Activated CD4-positive, alpha-beta T cell treated with anti-CD3 and anti-CD28 coated beads, Interleukin-2, amount 10 ng/mL, durations not matched to agents 7 days and 5 days (primary cell): ENCODE results near the gene ACAT2. TPM values are rescaled to one million over a fixed set of nuclear protein-coding genes. Genes with fewer than 3 reads are reported as not detected.
"Not testable (repeated sequence)": the region's sequence is repeated elsewhere in the genome, so short reads cannot be mapped to it uniquely, and the experiment has no call there.

Source experiments
- CTCF ChIA-PET: fragments of 350-600 bp; sonication (Branson Sonifier 250); formaldehyde crosslinking; loops from one replicate; lab custom pipeline; 2021; ENCODE audit warnings: antibody characterized with exemption; lab: Charles Lee
- POLR2A ChIA-PET: fragments of 350-600 bp; sonication (Branson Sonifier 250); formaldehyde crosslinking; loops from one replicate; lab custom pipeline; 2021; ENCODE audit warnings: antibody characterized with exemption; lab: Charles Lee
- DNase-seq: peaks from one replicate; pipeline ENCODE4 v3.0.0-alpha.2; 2020
- H3K27ac Mint-ChIP-seq: one replicate; pipeline ENCODE4 v1.8.0; 2021; ENCODE audit warnings: mild to moderate bottlenecking, moderate library complexity, mixed read lengths
- H3K27me3 Mint-ChIP-seq: one replicate; pipeline ENCODE4 v1.8.0; 2021; ENCODE audit warnings: mixed read lengths
- H3K36me3 Mint-ChIP-seq: one replicate; pipeline ENCODE4 v1.8.0; 2021; ENCODE audit warnings: low read depth, mixed read lengths
- H3K4me1 Mint-ChIP-seq: one replicate; pipeline ENCODE4 v1.8.0; 2021; ENCODE audit warnings: mixed read lengths
- H3K4me3 Mint-ChIP-seq: one replicate; pipeline ENCODE4 v1.8.0; 2021; ENCODE audit warnings: mild to moderate bottlenecking, moderate library complexity, mixed read lengths
- H3K9me3 Mint-ChIP-seq: one replicate; pipeline ENCODE4 v1.8.0; 2021; ENCODE audit warnings: mixed read lengths
- total RNA-seq, 2 experiments: library from RNA; stranded (reverse); gene quantifications; one replicate each; pipeline ENCODE4 v1.2.3, GENCODE V29; 2021

ACAT2 gene
- total RNA-seq, 2 experiments from 2014 or later = 58.4 to 65.8 TPM

DNA sequence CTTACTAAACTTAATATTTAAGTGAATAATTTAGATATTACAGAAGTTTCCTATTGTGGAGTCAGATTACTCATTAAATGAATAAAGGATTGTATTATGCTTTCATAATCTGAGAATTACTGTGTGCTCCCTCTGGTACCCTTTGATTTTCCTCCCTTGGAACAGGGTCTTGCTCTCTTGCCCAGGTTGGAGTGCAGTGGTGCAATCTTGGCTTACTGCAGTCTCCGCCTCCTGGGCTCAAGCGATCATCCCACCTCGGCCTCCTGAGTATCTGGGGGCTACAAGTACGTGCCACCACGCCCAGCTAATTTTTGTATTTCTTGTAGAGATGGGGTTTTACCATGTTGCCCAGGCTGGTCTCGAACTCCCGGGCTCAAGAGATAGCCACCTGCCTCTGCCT lies 24.9 kb upstream of the ACAT2 start:
- no peak for DNase-seq
- H3K4me3 Mint-ChIP-seq = no peak overlapping the region
- ChIA-PET POLR2A (no interaction called here), CTCF (interaction anchor here (1.5 kb wide), 1 partner anchor 17 kb away, joined by 3 read pairs; no protein-coding TSS in a partner anchor)
- H3K27ac Mint-ChIP-seq = no peak overlapping the region
- no peaks in the 10 kb centered on the region for H3K27me3 Mint-ChIP-seq
- H3K9me3 Mint-ChIP-seq = no peaks in the 10 kb centered on the region
- H3K4me1 Mint-ChIP-seq = peaks cover 31% of the 10 kb centered on the region
- H3K36me3 Mint-ChIP-seq = peaks cover 19% of the 10 kb centered on the region

DNA sequence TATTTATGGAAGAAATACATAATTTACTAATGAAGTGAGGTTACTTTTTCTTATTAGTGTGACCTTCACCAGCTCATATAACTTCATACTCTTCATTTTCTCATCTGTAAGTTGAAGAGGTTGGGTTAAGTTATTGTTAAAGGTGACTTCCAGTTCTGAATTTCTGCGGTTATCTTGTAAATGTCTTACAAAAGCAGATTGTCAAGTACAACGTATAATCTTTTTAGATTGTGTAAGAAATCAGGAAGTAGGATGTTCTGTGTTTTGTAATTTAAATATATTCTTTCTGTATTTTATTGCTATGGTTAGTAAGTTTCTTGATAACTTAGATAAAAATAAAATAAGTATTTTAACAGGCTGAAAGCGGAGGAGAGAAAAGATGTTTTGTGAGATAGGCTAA lies 22.5 kb upstream of the ACAT2 start:
- H3K27me3 Mint-ChIP-seq = no peaks in the 10 kb centered on the region
- ChIA-PET POLR2A (no interaction called here), CTCF (no interaction called here)
- H3K36me3 Mint-ChIP-seq = peaks cover 30% of the 10 kb centered on the region
- peaks cover 21% of the 10 kb centered on the region for H3K4me1 Mint-ChIP-seq
- no peak for DNase-seq
- no peak overlapping the region for H3K4me3 Mint-ChIP-seq
- no peak overlapping the region for H3K27ac Mint-ChIP-seq
- no peaks in the 10 kb centered on the region for H3K9me3 Mint-ChIP-seq

GRCh38 chr6:159742165-159742564 lies 19.7 kb upstream of the ACAT2 start:
- peaks cover 20% of the 10 kb centered on the region for H3K4me1 Mint-ChIP-seq
- no peaks in the 10 kb centered on the region for H3K9me3 Mint-ChIP-seq
- DNase-seq = no peak
- H3K36me3 Mint-ChIP-seq = peaks cover 45% of the 10 kb centered on the region
- no peak overlapping the region for H3K4me3 Mint-ChIP-seq
- POLR2A ChIA-PET = no interaction called here
- CTCF ChIA-PET = no interaction called here
- H3K27me3 Mint-ChIP-seq = no peaks in the 10 kb centered on the region
- H3K27ac Mint-ChIP-seq = no peak overlapping the region

GRCh38 chr6:159745081-159745480 lies 16.8 kb upstream of the ACAT2 start:
- H3K27ac Mint-ChIP-seq = no peak overlapping the region
- DNase-seq = no peak
- no peaks in the 10 kb centered on the region for H3K9me3 Mint-ChIP-seq
- no peak overlapping the region for H3K4me3 Mint-ChIP-seq
- CTCF ChIA-PET = no interaction called here
- no peaks in the 10 kb centered on the region for H3K27me3 Mint-ChIP-seq
- H3K36me3 Mint-ChIP-seq = peaks cover 67% of the 10 kb centered on the region
- H3K4me1 Mint-ChIP-seq = peaks cover 9% of the 10 kb centered on the region
- POLR2A ChIA-PET = no interaction called here

DNA sequence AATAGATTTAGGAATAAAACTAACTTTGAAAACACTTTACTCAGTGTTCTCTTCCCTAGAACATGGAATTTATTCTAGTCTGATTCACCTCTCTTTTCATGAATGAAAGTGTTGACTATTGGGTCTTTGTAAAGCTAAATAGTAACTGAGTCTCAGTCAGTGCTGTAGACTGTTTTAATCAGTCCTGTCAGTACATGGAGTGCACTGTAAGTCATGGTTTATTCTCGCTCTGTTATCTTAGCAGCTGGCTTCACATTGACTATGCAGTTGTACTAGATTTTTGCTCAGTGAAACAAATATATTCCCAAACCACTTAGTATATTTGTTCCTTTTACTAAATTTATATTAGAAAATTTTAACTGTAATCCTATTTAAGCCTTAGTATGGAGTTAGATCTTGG lies 15.1 kb upstream of the ACAT2 start:
- ChIA-PET POLR2A (no interaction called here), CTCF (interaction anchor here (1.1 kb wide), 1 partner anchor 16 kb away, joined by 4 read pairs; no protein-coding TSS in a partner anchor)
- no peaks in the 10 kb centered on the region for H3K27me3 Mint-ChIP-seq
- H3K4me1 Mint-ChIP-seq = peaks cover 3% of the 10 kb centered on the region
- DNase-seq = no peak
- H3K27ac Mint-ChIP-seq = no peak overlapping the region
- no peaks in the 10 kb centered on the region for H3K9me3 Mint-ChIP-seq
- H3K4me3 Mint-ChIP-seq = no peak overlapping the region
- peaks cover 61% of the 10 kb centered on the region for H3K36me3 Mint-ChIP-seq

DNA sequence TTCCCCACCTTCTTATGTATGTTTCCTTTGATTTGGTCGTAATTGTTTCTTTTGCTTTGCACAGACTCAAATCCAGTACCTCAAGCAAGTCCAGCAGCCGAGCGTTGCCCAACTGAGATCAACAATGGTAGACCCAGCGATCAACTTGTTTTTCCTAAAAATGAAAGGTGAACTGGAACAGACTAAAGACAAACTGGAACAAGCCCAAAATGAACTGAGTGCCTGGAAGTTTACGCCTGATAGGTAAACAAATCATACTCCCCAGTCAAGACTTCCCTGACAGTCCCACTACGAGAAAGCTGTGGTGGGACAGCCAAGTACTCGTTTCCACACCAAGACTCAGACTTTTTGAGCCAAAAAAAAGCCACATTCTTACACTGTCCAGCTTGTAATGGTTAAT lies 13.7 kb upstream of the ACAT2 start:
- H3K4me1 Mint-ChIP-seq, H3K27me3 Mint-ChIP-seq, H3K9me3 Mint-ChIP-seq, CTCF ChIA-PET, H3K27ac Mint-ChIP-seq, H3K4me3 Mint-ChIP-seq, DNase-seq: not testable (repeated sequence)
- POLR2A ChIA-PET = interaction anchor here (0.6 kb wide), 1 partner anchor 33 kb away, joined by 3 read pairs; no protein-coding TSS in a partner anchor
- peaks cover 57% of the 10 kb centered on the region for H3K36me3 Mint-ChIP-seq

- no peak for DNase-seq
- Mint-ChIP-seq H3K27me3 (no peaks in the 10 kb centered on the region), H3K4me3 (no peak overlapping the region), H3K36me3 (peaks cover 56% of the 10 kb centered on the region), H3K27ac (no peak overlapping the region), H3K9me3 (no peaks in the 10 kb centered on the region), H3K4me1 (no peaks in the 10 kb centered on the region)
- CTCF ChIA-PET = interaction anchor here (0.7 kb wide), 1 partner anchor 14 kb away, joined by 3 read pairs; no protein-coding TSS in a partner anchor
- POLR2A ChIA-PET = no interaction called here
Observed at GRCh38 chr6:159751448-159751847, 10.4 kb upstream of the ACAT2 start.

DNA sequence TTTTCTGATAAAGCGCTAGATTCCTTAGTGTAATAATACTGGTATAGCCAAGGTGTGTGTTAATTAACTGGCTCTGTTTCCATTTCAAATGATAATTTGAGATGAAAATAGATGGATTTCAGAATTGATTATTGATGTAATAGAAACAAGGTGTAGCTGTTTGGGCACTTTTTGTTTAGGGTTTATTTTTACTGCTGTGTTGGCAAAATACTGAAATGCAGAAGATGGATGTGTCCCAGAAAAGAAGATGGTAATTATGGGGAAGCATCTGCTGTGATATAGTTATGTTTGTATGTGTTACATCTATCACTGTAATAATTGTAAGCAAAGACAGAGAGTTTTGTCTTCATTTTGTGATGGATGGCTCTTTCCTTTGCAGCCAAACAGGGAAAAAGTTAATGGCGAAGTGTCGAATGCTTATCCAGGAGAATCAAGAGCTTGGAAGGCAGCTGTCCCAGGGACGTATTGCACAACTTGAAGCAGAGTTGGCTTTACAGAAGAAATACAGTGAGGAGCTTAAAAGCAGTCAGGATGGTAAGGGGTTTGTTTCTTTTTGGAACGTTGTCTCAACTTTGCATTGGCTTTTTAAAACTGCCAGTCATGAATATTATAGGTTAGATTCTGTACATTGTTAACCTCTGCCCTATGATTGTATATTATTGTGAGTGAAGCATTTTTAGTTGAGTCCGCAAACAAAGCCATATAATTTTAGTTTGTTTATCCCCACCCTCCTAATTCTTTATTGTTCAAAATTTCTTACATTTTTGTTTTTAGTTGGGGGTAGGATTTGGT lies 8.6 kb upstream of the ACAT2 start:
- Mint-ChIP-seq H3K9me3 (no peaks in the 10 kb centered on the region), H3K27ac (peak overlapping the region; percentile 9), H3K4me1 (peaks cover 2% of the 10 kb centered on the region), H3K27me3 (no peaks in the 10 kb centered on the region), H3K4me3 (no peak overlapping the region), H3K36me3 (peaks cover 65% of the 10 kb centered on the region)
- ChIA-PET POLR2A (no interaction called here), CTCF (interaction anchor here (0.6 to 1.4 kb wide), 2 partner anchors 11 to 141 kb away, joined by 4 read pairs; no protein-coding TSS in a partner anchor)
- DNase-seq = no peak

DNA sequence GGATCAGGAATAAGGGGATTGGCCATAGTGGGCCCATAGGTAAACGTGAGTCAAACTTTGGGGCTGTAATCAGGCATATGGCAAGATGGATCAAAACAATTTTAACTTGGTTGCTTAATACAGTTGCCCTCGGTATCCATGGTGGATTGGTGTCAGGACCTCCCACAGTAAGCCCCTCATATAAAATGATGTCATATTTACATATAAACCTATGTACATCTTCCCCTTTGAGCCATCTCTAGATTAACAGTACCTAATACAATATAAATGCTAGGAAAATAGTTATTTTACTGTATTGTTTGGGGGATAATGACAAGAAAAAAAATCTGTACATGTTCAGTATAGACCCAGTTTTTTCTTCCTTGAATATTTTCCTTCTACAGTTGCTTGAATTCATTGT lies 7.4 kb upstream of the ACAT2 start:
- no peak overlapping the region for H3K4me3 Mint-ChIP-seq
- H3K4me1 Mint-ChIP-seq = peaks cover 7% of the 10 kb centered on the region
- ChIA-PET CTCF (no interaction called here), POLR2A (no interaction called here)
- peaks cover 59% of the 10 kb centered on the region for H3K36me3 Mint-ChIP-seq
- no peak overlapping the region for H3K27ac Mint-ChIP-seq
- H3K9me3 Mint-ChIP-seq = no peaks in the 10 kb centered on the region
- no peaks in the 10 kb centered on the region for H3K27me3 Mint-ChIP-seq
- DNase-seq = no peak

DNA sequence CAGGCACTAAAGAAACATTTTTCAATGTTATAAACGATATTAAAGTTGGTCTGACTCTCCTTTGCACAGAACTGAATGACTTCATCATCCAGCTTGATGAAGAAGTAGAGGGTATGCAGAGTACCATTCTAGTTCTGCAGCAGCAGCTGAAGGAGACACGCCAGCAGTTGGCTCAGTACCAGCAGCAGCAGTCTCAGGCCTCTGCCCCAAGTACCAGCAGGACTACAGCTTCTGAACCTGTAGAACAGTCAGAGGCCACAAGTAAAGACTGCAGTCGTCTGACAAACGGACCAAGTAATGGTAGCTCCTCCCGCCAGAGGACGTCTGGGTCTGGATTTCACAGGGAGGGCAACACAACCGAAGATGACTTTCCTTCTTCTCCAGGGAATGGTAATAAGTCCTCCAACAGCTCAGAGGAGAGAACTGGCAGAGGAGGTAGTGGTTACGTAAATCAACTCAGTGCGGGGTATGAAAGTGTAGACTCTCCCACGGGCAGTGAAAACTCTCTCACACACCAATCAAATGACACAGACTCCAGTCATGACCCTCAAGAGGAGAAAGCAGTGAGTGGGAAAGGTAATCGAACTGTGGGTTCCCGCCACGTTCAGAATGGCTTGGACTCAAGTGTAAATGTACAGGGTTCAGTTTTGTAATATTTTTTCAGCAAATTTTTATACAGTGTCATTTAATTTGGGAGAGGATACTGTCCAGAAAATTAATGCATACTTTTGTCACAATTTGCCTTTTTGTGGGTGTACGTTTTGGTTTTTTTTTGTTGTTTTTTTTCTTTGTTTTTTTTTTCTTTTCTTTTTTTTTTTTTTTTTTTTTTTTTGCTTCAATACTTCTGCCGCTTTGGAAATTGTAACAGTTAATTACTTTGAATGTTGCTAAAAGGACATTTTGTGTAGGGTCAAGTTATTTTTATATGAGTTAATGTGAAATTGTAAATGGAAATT lies 6.6 kb upstream of the ACAT2 start:
- no peak for DNase-seq
- H3K27ac Mint-ChIP-seq = no peak overlapping the region
- peaks cover 57% of the 10 kb centered on the region for H3K36me3 Mint-ChIP-seq
- no peak overlapping the region for H3K4me3 Mint-ChIP-seq
- ChIA-PET POLR2A (no interaction called here), CTCF (interaction anchor here (0.9 to 1.0 kb wide), 2 partner anchors 17 to 28 kb away, joined by 3 to 4 read pairs; partner anchors contain the start of gene WTAP)
- no peaks in the 10 kb centered on the region for H3K27me3 Mint-ChIP-seq
- H3K9me3 Mint-ChIP-seq = no peaks in the 10 kb centered on the region
- H3K4me1 Mint-ChIP-seq = peaks cover 12% of the 10 kb centered on the region

DNA sequence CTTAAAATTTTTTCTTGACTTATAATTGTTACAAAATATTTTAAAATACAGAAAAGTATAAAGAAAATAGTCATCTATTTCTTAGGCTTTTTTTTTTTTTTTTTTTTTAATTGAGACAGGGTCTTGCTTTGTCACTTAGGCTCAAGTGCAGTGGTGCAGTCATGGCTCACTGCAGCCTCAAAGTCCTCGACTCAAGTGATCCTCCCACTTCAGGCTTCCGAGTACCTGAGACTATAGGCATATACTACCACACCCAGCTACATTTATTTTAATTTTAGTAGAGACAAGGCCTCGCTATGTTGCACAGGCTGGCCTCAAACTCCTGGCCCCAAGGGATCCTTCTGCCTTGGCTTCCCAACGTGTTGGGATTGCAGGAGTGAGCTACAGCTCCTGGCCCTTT lies 5.3 kb upstream of the ACAT2 start:
- H3K9me3 Mint-ChIP-seq = no peaks in the 10 kb centered on the region
- no peak overlapping the region for H3K27ac Mint-ChIP-seq
- POLR2A ChIA-PET = no interaction called here
- H3K4me1 Mint-ChIP-seq = peaks cover 23% of the 10 kb centered on the region
- DNase-seq = no peak
- peaks cover 59% of the 10 kb centered on the region for H3K36me3 Mint-ChIP-seq
- H3K27me3 Mint-ChIP-seq = no peaks in the 10 kb centered on the region
- CTCF ChIA-PET = interaction anchor here (1.0 kb wide), 1 partner anchor 29 kb away, joined by 3 read pairs; the partner anchor contains the start of gene WTAP
- H3K4me3 Mint-ChIP-seq = no peak overlapping the region

- Mint-ChIP-seq H3K27me3 (no peaks in the 10 kb centered on the region), H3K27ac (peak overlapping the region; percentile 20), H3K4me1 (peaks cover 29% of the 10 kb centered on the region), H3K36me3 (peaks cover 58% of the 10 kb centered on the region), H3K9me3 (no peaks in the 10 kb centered on the region), H3K4me3 (no peak overlapping the region)
- DNase-seq = no peak
- CTCF ChIA-PET = no interaction called here
- POLR2A ChIA-PET = no interaction called here
Observed at GRCh38 chr6:159758031-159759001, 3.5 kb upstream of the ACAT2 start.
